Mucosa of descending colon (tissue), 3 donors: ENCODE results near the gene ZNF217. TPM values are rescaled to one million over a fixed set of nuclear protein-coding genes. Genes with fewer than 3 reads are reported as not detected.
"Not testable (repeated sequence)": the region's sequence is repeated elsewhere in the genome, so short reads cannot be mapped to it uniquely, and the experiment has no call there.

ENCODE experiments used
- ATAC-seq: fragments of 200-7000 bp; cut with Tn5 transposase; one replicate; pipeline ENCODE4 v1.9.1; 2020; ENCODE audit warnings: mild to moderate bottlenecking, moderate library complexity
- DNase-seq, 3 donors: peaks; one replicate each; pipeline ENCODE4 v3.0.0-alpha.2; 2020
- H3K36me3 ChIP-seq: fragments of 200-600 bp; one replicate; pipeline ENCODE4 v1.8.0; 2021; ENCODE audit warnings: low read depth, mild to moderate bottlenecking
- H3K4me1 ChIP-seq: fragments of 200-600 bp; one replicate; pipeline ENCODE4 v1.8.0; 2021; ENCODE audit warnings: low read depth, mild to moderate bottlenecking
- H3K4me3 ChIP-seq: fragments of 200-600 bp; one replicate; pipeline ENCODE4 v1.8.0; 2021; ENCODE audit warnings: mild to moderate bottlenecking
- H3K9me3 ChIP-seq: fragments of 200-600 bp; one replicate; pipeline ENCODE4 v1.8.0; 2021; ENCODE audit warnings: mild to moderate bottlenecking
- CTCF ChIP-seq: fragments of 200-600 bp; IDR thresholded peaks from one replicate; pipeline ENCODE4 v1.8.0; 2022; ENCODE audit warnings: antibody characterized with exemption, mild to moderate bottlenecking
- intact Hi-C, 2 donors: fragments of 100-400 bp; cut with DNase I in 1 of 2; cut with micrococcal nuclease in 1 of 2; formaldehyde crosslinking; loops; one replicate each; pipeline versions ENCODE4 v1.11.0 to v1.11.1; 2022; cut with DNase I, micrococcal nuclease
- total RNA-seq, 3 donors: library from RNA; stranded (reverse); fragmentation: NEBNext Ultra II Directional in 2 of 3; extraction: Animal tissue kit (Norgen Biotek cat#: 25700) in 2 of 3; gene quantifications; one replicate each; pipeline versions ENCODE4 v1.2.1 to v1.2.4, GENCODE V29; 2021 to 2023
- donor health status: DM: no; HTN: no; CAD: no; lungs with moderate emphysema.
- donor health status: DM: no; HTN: no; CAD: no.
- donor health status: DM: no; HTN: yes; CAD: no.

The ZNF217 gene
- total RNA-seq, 3 donors from 2014 or later, result 38.9 to 79.8 (median 78.2) TPM

GRCh38 chr20:53622247-53623133, 28.9 kb upstream of the ZNF217 start:
- TF ChIP-seq CTCF, result no peak
- H3K9me3 ChIP-seq, result no peaks in the 10 kb centered on the region
- H3K36me3 ChIP-seq, result no peaks in the 10 kb centered on the region
- no peak for DNase-seq
- ATAC-seq, result peak; percentile 11
- intact Hi-C loops, result no loop called here
- peaks cover 23% of the 10 kb centered on the region for H3K4me1 ChIP-seq
- no peak overlapping the region for H3K4me3 ChIP-seq

DNA sequence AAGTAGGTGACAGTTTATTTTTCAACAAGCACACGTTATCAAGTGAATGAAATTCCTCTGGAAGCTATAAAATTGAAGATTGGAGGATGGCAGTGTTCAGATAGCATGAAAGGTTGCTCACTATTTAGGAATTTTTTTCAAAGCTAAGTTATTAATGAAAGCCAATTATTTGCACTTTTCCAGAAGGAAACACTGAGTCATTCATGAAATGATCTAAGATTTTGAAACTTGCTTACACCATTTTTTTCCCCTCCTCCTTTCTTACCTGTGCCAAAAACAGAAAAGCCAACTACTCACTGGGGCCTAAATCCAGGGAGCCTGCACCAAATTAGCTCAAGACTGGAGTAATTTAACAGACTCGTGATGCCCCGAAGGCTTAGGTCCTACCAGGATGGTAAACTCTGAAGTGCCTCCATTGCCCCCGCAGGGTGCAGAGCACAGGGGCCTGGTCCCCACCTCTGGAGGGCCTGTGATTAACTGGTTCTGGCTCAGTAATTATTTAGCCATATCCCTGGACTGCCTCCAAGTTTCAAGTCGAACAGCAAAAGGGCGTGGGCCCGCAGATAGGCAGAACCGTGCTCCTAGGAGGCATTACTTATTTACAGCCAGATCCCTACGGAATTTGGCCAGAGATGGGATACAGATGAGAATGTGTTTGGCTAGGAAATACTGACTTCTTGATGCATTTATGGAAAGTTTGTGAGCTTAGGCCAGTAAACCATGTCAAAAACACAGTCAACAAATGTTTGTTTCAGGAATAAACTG, 28.0 kb upstream of the ZNF217 start:
- no peaks in the 10 kb centered on the region for H3K9me3 ChIP-seq
- H3K4me1 ChIP-seq, result peaks cover 23% of the 10 kb centered on the region
- no peak for TF ChIP-seq CTCF
- intact Hi-C loops, result no loop called here
- peak; percentile 72 for ATAC-seq
- H3K4me3 ChIP-seq, result no peak overlapping the region
- H3K36me3 ChIP-seq, result no peaks in the 10 kb centered on the region
- peak; percentile 59 to 71 (median 61) for DNase-seq

DNA sequence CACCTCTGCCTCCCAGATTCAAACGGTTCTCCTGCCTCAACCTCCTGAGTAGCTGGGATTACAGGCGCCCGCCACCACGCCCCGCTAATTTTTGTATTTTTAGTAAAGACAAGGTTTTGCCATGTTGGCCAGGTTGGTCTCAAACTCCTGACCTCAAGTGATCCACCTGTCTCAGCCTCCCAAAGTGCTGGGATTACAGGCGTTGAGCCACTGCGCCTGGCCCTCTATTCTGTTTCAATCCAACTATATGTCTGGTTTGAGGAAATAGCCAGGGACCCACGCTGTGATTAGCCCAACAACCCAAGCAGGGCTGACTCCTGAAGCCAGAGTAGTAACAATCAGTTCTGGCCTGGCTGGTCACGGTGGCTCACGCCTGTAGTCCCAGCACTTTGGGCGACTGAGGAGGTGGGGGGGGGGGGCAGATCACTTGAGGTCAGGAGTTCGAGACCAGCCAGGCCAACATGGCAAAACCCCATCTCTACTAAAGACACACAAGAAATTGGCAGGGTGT, 24.9 kb upstream of the ZNF217 start:
- intact Hi-C loops, result not testable (repeated sequence)

DNA sequence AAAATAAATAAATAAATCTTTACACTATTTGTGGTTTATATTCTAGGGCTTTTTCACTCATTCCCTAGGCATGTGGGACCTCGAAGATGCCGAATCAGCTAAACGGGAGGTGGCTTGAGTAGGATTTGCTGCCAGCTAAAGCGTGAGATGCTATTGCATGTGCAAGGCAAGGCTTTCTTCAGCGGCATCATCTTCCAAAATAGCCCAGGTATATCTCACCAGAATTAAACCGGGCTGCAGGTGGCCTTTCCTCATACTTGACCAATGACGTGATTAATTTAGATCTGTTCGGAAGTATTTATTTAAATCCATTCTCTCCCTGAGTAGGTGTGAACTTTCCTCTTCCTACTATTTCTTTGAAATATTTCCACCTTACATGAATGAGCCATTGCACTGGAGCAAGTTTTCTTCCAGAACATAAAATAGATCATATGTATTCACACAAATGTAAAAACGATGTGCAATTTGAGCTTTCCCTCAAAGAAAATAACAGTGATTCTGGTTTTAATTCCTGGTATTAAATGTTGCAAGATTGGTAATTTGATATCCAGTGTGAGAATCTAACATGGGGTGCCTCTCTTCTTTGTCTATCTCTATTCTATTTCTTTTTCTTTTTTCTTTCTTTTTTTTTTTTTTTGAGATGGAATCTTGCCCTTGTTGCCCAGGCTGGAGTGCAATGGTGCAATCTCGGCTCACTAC, 24.3 kb upstream of the ZNF217 start:
- H3K4me3 ChIP-seq, result no peak overlapping the region
- no peaks in the 10 kb centered on the region for H3K36me3 ChIP-seq
- intact Hi-C loops, result no loop called here
- ATAC-seq (no peak), DNase-seq (no peak)
- H3K4me1 ChIP-seq, result peaks cover 22% of the 10 kb centered on the region
- no peaks in the 10 kb centered on the region for H3K9me3 ChIP-seq
- no peak for TF ChIP-seq CTCF

More for the DNA sequence above, 24.9 kb upstream of the ZNF217 start:
- not testable (repeated sequence) for ATAC-seq, DNase-seq, H3K4me3 ChIP-seq, H3K9me3 ChIP-seq, H3K36me3 ChIP-seq
- peaks cover 23% of the 10 kb centered on the region for H3K4me1 ChIP-seq

DNA sequence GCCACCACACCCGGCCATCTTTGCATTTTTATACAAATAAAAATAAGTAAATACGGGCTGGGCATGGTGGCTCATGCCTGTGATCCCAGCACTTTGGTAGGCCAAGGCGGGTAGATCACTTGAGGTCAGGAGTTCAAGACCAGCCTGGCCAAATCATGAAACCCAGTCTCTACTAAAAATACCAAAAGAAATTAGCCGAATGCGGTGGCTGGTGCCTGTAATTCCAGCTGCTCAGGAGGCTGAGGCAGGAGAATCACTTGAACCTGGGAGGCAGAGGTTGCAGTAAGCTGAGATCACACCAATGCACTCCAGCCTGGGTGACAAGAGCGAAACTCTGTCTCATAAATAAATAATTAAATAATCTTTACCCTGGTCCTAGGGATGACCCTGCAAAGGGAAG, 22.9 kb upstream of the ZNF217 start:
- H3K4me1 ChIP-seq, result peaks cover 12% of the 10 kb centered on the region
- ATAC-seq, H3K4me3 ChIP-seq, H3K36me3 ChIP-seq, DNase-seq, intact Hi-C loops, H3K9me3 ChIP-seq: not testable (repeated sequence)

DNA sequence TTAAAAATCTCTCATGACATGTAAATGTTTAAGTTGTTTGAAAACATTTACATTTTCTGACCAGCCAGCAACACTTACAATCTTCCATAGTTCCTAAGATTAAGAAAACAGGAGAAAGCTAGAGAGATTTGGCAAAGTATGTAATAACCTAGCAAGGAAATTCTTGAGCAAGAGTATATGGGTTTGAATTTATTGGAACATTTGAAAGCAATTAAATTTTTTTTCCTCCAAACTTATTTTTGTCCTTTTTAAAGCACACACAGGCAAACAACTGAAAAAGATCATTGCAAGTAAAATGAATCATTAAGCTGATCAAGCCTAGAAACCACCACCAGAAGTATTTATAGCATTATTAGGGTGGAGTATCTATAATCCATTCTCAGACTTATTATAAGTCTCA, 20.1 kb upstream of the ZNF217 start:
- ATAC-seq, result no peak
- intact Hi-C loops, result no loop called here
- no peak for TF ChIP-seq CTCF
- no peak overlapping the region for H3K4me3 ChIP-seq
- H3K9me3 ChIP-seq, result no peaks in the 10 kb centered on the region
- peaks cover 13% of the 10 kb centered on the region for H3K4me1 ChIP-seq
- no peaks in the 10 kb centered on the region for H3K36me3 ChIP-seq
- no peak for DNase-seq

GRCh38 chr20:53612289-53612688, 18.6 kb upstream of the ZNF217 start:
- DNase-seq, H3K36me3 ChIP-seq, intact Hi-C loops, H3K4me3 ChIP-seq, ATAC-seq, H3K9me3 ChIP-seq: not testable (repeated sequence)
- H3K4me1 ChIP-seq, result peaks cover 13% of the 10 kb centered on the region
